ENCODE measurements around the gene ZNF358. TPM values are rescaled to one million over a fixed set of nuclear protein-coding genes. Genes with fewer than 3 reads are reported as not detected.

Gene ZNF358
- total RNA-seq, 1 donor from 2014 or later = 163 TPM

GRCh38 chr19:7559102-7559501, 43.2 kb downstream of the ZNF358 start:
- intact Hi-C loops (cut with DNase I) = no loop called here
- no peak for DNase-seq (ENCODE audit: low spot score in 2 of 2)
- Histone ChIP-seq H3K36me3 (peaks cover 73 to 77% of the 10 kb centered on the region in 2 donors), H3K27me3 (no peaks in the 10 kb centered on the region), H3K27ac (no peak overlapping the region), H3K4me1 (no peaks in the 10 kb centered on the region), H3K9me3 (no peaks in the 10 kb centered on the region), H3K4me3 (no peak overlapping the region)
- TF ChIP-seq, protein P1, sequence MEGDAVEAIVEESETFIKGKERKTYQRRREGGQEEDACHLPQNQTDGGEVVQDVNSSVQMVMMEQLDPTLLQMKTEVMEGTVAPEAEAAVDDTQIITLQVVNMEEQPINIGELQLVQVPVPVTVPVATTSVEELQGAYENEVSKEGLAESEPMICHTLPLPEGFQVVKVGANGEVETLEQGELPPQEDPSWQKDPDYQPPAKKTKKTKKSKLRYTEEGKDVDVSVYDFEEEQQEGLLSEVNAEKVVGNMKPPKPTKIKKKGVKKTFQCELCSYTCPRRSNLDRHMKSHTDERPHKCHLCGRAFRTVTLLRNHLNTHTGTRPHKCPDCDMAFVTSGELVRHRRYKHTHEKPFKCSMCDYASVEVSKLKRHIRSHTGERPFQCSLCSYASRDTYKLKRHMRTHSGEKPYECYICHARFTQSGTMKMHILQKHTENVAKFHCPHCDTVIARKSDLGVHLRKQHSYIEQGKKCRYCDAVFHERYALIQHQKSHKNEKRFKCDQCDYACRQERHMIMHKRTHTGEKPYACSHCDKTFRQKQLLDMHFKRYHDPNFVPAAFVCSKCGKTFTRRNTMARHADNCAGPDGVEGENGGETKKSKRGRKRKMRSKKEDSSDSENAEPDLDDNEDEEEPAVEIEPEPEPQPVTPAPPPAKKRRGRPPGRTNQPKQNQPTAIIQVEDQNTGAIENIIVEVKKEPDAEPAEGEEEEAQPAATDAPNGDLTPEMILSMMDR (IDR thresholded peaks at IDR 0.05) = no peak

DNA sequence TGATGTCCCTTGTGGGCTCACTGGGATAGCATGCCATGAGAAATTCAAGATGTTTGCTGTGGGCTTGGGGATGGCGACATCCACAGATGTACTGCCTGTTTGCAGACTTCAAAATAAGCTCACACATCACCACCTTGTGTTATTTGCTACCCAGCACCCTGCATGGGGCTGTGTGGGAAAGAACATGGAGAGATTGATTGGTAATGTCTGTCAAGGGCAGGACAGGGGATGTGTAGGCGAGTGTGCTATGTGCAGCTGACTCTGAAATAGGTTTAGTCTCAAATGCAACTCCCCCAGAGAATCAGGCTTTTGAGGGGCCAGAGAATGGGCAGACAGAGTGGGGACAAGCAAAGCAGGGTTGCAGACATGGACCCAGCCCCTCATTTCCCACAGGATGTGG, 44.4 kb downstream of the ZNF358 start:
- no peaks in the 10 kb centered on the region for H3K4me1 ChIP-seq
- no peaks in the 10 kb centered on the region for H3K27me3 ChIP-seq
- no peak overlapping the region for H3K4me3 ChIP-seq
- H3K27ac ChIP-seq = no peak overlapping the region
- TF ChIP-seq, protein P1 (IDR thresholded peaks at IDR 0.05) = no peak
- DNase-seq (ENCODE audit: low spot score in 2 of 2) = no peak
- intact Hi-C loops (cut with DNase I) = no loop called here
- H3K36me3 ChIP-seq = peaks cover 64 to 71% of the 10 kb centered on the region in 2 donors
- H3K9me3 ChIP-seq = no peaks in the 10 kb centered on the region

DNA sequence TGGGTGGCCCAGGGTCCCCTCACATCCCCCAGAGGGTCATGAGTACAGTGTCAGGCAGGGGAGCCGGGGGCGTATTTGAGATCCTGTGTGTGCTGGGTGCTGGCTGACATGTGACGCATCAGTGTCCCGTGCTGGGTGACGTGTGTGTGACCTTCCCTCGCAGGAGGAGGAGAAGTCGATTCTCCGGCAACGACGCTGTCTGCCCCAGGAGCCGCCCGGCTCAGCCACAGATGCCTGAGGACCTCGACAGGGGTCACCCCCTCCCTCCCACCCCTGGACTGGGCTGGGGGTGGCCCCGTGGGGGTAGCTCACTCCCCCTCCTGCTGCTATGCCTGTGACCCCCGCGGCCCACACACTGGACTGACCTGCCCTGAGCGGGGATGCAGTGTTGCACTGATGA, 45.4 kb downstream of the ZNF358 start:
- no peaks in the 10 kb centered on the region for H3K27me3 ChIP-seq
- H3K4me3 ChIP-seq = no peak overlapping the region
- H3K27ac ChIP-seq = no peak overlapping the region
- no peaks in the 10 kb centered on the region for H3K9me3 ChIP-seq
- TF ChIP-seq, protein P1 (IDR thresholded peaks at IDR 0.05) = no peak
- H3K36me3 ChIP-seq = peaks cover 55 to 62% of the 10 kb centered on the region in 2 donors
- intact Hi-C loops (cut with DNase I) = no loop called here
- no peak for DNase-seq (ENCODE audit: low spot score in 2 of 2)
- H3K4me1 ChIP-seq = no peaks in the 10 kb centered on the region

GRCh38 chr19:7562646-7563393, 46.9 kb downstream of the ZNF358 start:
- intact Hi-C loops (cut with DNase I) = no loop called here
- DNase-seq (ENCODE audit: low spot score in 2 of 2) = no peak
- H3K4me1 ChIP-seq = no peaks in the 10 kb centered on the region
- H3K4me3 ChIP-seq = no peak overlapping the region
- no peak overlapping the region for H3K27ac ChIP-seq
- H3K9me3 ChIP-seq = no peaks in the 10 kb centered on the region
- TF ChIP-seq, protein P1 (IDR thresholded peaks at IDR 0.05) = no peak
- H3K36me3 ChIP-seq = peaks cover 40 to 47% of the 10 kb centered on the region in 2 donors
- no peaks in the 10 kb centered on the region for H3K27me3 ChIP-seq

GRCh38 chr19:7564866-7565265, 49.0 kb downstream of the ZNF358 start:
- Histone ChIP-seq H3K27ac (no peak overlapping the region), H3K9me3 (no peaks in the 10 kb centered on the region), H3K4me3 (no peak overlapping the region), H3K4me1 (no peaks in the 10 kb centered on the region), H3K27me3 (no peaks in the 10 kb centered on the region), H3K36me3 (peaks cover 19 to 26% of the 10 kb centered on the region in 2 donors)
- DNase-seq (ENCODE audit: low spot score in 2 of 2) = no peak
- intact Hi-C loops (cut with DNase I) = no loop called here
- TF ChIP-seq, protein P1 (IDR thresholded peaks at IDR 0.05) = no peak

All from ascending aorta (tissue), 2 donors.